NCI-H345 (cell line): ENCODE measurements around the gene UGT1A3.

ENCODE experiments used
- DNase-seq: peaks from one replicate; lab custom pipeline; 2025; lab: John Stamatoyannopoulos, UW

Gene UGT1A3

GRCh38 chr2:233758141-233758540 lies 29.3 kb downstream of the UGT1A3 start:
- DNase-seq, result no peak

GRCh38 chr2:233758849-233759248 lies 30.0 kb downstream of the UGT1A3 start:
- no peak for DNase-seq

GRCh38 chr2:233760043-233760442 lies 31.2 kb downstream of the UGT1A3 start, which contains the start of gene UGT1A1:
TSS of gene UGT1A1 (plus strand) at chr2:233760270. CDS start at chr2:233760288, 18 bp downstream.
- no peak for DNase-seq

GRCh38 chr2:233761040-233761769 lies 32.4 kb downstream of the UGT1A3 start:
- DNase-seq, result no peak

- DNase-seq, result no peak
Observed at GRCh38 chr2:233764264-233764663, 35.4 kb downstream of the UGT1A3 start.

- no peak for DNase-seq
Observed at GRCh38 chr2:233764761-233765160, 35.9 kb downstream of the UGT1A3 start.

GRCh38 chr2:233766416-233766815 lies 37.6 kb downstream of the UGT1A3 start:
- no peak for DNase-seq

- DNase-seq, result no peak
Observed at GRCh38 chr2:233768076-233768475, 39.2 kb downstream of the UGT1A3 start.

- no peak for DNase-seq
Observed at GRCh38 chr2:233769260-233769659, 40.4 kb downstream of the UGT1A3 start.

GRCh38 chr2:233772153-233772552 lies 43.3 kb downstream of the UGT1A3 start:
- DNase-seq, result no peak

GRCh38 chr2:233772583-233772982 lies 43.7 kb downstream of the UGT1A3 start:
- no peak for DNase-seq

- DNase-seq, result no peak
Observed at GRCh38 chr2:233773854-233774253, 45.0 kb downstream of the UGT1A3 start.

GRCh38 chr2:233775414-233775813 lies 46.6 kb downstream of the UGT1A3 start:
- no peak for DNase-seq

GRCh38 chr2:233778030-233778429 lies 49.2 kb downstream of the UGT1A3 start, which contains the start of gene MROH2A:
TSS of gene MROH2A (plus strand) at chr2:233778330. CDS start at chr2:233779359, 1,029 bp downstream.
- DNase-seq, result no peak

- DNase-seq, result no peak
Observed at GRCh38 chr2:233779722-233780121, 50.9 kb downstream of the UGT1A3 start.

GRCh38 chr2:233780771-233781170 lies 51.9 kb downstream of the UGT1A3 start:
- no peak for DNase-seq

- no peak for DNase-seq
Observed at GRCh38 chr2:233789554-233789953, 60.7 kb downstream of the UGT1A3 start.

- DNase-seq, result no peak
Observed at GRCh38 chr2:233791151-233791882, 62.5 kb downstream of the UGT1A3 start.

- DNase-seq, result no peak
Observed at GRCh38 chr2:233791883-233792329, 63.1 kb downstream of the UGT1A3 start.

GRCh38 chr2:233792720-233793119 lies 63.9 kb downstream of the UGT1A3 start:
- DNase-seq, result no peak

- no peak for DNase-seq
Observed at GRCh38 chr2:233793465-233794127, 64.8 kb downstream of the UGT1A3 start.

GRCh38 chr2:233794128-233794658 lies 65.4 kb downstream of the UGT1A3 start:
- DNase-seq, result no peak
